GM10266 (cell line): ENCODE results near the gene FAM120B.

Experiments used
- DNase-seq: peaks from one replicate; pipeline ENCODE4 v3.0.0; 2012; ENCODE audit errors: extremely low spot score
- TF ChIP-seq, protein P1 (sequence below): IDR thresholded peaks from 2 replicates; pipeline ENCODE4 v1.5.1; 2012; ENCODE audit warnings: mild to moderate bottlenecking, low read depth; ENCODE audit not compliant: control insufficient read depth, insufficient read depth; ENCODE audit errors: missing control alignments

The FAM120B gene

GRCh38 chr6:170273191-170273590 is 33.4 kb upstream of the FAM120B start:
- no peak for DNase-seq

DNA sequence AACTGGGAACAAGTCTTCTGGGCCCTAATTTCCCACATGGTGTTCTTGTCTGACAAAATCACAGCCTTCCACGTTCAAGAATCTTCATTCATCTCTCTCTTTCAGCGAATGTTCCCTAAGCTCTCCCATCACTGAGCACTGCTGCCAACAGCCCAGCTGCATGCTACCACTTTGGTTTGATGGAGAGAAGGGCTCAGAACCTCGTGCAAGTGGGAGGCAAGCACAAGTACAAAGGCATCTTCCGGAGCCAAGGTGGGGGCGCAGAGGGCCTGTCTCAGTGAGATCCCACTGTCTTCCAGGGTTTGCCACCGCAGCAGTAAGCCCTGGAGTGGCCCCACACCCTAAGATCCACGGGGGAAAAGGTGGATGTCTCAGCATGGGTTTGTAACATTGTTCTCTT is 32.9 kb upstream of the FAM120B start:
- DNase-seq = no peak
- TF ChIP-seq, protein P1, sequence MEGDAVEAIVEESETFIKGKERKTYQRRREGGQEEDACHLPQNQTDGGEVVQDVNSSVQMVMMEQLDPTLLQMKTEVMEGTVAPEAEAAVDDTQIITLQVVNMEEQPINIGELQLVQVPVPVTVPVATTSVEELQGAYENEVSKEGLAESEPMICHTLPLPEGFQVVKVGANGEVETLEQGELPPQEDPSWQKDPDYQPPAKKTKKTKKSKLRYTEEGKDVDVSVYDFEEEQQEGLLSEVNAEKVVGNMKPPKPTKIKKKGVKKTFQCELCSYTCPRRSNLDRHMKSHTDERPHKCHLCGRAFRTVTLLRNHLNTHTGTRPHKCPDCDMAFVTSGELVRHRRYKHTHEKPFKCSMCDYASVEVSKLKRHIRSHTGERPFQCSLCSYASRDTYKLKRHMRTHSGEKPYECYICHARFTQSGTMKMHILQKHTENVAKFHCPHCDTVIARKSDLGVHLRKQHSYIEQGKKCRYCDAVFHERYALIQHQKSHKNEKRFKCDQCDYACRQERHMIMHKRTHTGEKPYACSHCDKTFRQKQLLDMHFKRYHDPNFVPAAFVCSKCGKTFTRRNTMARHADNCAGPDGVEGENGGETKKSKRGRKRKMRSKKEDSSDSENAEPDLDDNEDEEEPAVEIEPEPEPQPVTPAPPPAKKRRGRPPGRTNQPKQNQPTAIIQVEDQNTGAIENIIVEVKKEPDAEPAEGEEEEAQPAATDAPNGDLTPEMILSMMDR = no peak

More at GRCh38 chr6:170273191-170273590, 33.4 kb upstream of the FAM120B start:
- TF ChIP-seq, protein P1 = no peak

GRCh38 chr6:170274713-170275560 is 31.6 kb upstream of the FAM120B start:
- TF ChIP-seq, protein P1 = no peak
- DNase-seq = no peak

- TF ChIP-seq, protein P1 = no peak
- DNase-seq = no peak
These were observed 30.0 kb upstream of the FAM120B start for GRCh38 chr6:170276369-170277057.

DNA sequence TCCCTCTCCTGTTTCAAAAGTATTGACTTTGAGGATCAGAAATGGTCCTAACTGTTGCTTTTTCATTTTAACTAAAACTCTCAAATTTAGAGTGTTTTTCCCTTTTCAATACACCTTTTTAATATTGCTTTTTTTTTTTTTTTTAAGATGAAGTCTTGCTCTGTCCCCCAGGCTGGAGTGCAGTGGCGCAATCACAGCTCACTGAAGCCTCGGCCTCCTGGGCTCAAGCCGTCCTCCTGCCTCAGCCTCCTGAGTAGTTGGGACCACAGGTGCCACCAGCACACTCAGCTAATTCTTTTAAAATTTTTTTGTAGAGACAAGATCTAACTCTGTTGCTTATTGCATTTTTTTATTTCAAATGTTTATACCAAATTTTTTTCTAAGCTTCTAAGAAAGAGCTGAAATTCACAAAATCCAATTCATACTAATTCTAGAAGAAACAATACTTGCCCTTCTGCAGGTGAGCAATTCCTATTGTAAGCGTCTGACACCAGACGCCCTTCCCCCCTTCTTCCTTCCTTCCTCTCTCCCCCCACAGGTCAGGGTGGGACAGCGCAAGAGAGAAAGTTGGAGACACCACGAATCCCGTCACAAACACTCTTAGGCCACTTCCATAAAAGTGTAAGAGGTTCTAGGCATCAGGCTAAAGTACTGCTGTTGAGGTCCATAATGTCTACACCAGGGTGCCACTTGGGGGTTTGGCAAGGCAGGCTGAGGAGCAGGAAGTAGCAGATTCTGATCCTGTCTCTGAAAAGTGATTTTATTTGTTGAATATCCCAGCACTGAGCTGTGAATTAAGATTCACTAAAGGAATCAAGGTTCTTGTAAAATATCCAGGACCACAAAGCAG is 28.4 kb upstream of the FAM120B start:
- no peak for DNase-seq

DNA sequence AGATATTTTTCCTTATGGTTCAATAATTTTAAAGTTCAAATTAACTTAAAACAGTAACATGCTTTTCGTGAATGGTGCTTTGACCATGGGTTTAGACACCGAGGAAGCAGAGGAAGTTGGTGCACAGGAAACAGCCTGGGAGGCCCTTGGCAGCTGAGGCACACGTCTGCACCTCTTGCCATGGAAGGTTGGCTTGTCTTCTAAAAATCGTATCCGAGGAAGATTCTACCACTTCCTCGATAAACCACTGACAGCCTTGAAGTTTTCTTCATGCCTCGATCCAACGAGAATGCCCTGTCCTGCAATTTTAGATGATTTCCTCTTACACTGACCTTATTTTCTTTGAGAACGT is 27.8 kb upstream of the FAM120B start:
- TF ChIP-seq, protein P1 = no peak

More for the DNA sequence above, 28.4 kb upstream of the FAM120B start:
- TF ChIP-seq, protein P1 = no peak

DNA sequence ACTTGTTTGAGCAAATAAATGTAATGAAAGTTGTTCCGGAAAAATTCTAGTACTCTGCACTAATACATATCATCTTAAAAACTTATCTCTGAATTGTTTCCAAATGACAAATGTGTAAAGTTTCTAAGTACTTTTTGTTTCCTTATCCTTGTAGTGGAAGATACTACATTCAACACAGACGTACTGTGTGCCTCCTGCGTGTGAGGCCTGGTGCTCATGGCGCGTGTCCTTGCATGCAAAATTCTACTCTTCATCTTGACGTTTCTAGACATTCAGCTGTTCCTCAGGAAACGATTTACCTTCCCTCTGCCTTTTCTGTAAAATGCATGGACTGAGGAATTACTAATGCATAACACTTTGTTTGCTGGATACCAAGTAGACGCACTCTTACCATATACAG is 27.1 kb upstream of the FAM120B start:
- TF ChIP-seq, protein P1 = no peak
- no peak for DNase-seq

More for the DNA sequence above, 27.8 kb upstream of the FAM120B start:
- DNase-seq = no peak
